ENCODE measurements around the gene LRP6.
"Not testable (repeated sequence)": the region's sequence is repeated elsewhere in the genome, so short reads cannot be mapped to it uniquely, and the experiment has no call there.

Gene LRP6

DNA sequence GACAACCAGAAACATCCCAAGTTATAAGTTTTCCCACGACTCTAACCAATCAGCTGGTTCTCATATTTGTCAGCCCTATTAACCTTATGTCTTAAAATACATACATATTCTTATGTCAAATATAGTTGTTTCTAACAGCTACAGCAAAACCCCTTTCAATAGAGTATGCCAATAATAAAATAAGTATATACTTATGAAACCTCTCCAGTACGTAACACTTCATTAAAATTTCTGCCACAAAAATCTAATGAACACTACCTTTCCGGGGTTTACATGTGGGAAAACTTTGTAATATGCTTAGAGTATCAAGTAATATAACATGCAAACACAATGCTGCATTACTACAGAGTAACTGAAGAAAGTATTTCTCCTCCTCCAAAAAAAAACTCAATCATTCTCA lies 1.8 kb downstream of the LRP6 start:
- no peak for DNase-seq

GRCh38 chr12:12263909-12264308 lies 2.9 kb downstream of the LRP6 start:
- no peak for DNase-seq

- DNase-seq, result not testable (repeated sequence)
Observed at GRCh38 chr12:12256291-12256757, 10.5 kb downstream of the LRP6 start.

DNA sequence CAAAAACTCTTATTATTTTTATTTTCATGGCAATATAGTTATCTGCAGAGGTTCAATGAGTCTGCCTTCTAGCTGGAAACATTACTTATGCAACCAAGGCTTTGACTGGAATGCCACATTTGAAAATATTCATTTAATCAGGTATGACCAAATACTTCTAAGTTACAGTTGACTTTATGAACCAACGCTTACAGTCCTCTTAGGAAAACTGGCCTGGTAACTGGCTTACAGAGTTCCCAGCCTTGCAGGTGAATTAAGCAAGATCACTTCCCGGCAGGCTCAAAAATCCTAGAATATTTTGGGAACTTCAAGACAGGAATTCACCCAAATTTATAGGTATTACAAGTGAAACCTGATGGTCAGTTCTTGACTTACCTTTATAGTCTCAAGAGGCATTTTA lies 12.3 kb downstream of the LRP6 start:
- DNase-seq, result no peak

DNA sequence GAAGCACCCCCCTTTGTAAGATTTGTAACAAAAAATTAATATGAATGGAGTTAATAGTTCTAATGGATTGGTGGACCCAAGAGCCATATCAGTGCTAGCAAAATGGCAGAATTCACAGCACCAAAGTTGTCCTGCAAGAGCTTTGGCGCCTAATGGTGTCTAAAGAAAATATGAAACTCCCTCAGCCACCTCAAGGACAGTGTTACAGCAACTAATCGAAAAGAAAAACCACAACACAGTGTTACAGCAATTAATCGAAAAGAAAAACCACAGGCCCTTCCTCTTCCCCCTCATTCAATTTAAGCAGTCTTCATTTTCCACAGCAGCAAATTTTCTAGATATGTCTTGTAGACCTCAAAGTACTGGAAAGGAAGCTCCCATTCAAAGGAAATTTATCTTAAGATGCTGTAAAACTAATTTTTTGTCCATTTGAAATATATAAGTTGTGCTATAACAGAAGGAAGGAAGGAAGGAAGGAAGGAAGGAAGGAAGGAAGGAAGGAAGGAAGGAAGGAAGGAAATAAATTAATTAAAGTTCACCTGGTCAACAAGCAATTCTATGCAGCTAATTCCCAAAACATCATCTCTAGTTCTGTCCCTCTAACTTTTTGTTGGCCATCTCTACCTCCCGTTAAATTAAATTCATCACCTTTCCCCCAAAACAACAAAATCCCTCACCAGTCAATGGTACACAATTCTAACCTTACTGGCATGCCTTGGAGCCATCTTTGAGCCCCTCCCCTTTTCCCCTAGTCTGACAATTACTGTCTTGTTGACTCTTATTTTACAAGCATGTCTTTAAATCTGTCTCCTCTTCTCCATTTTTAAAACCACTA lies 17.4 kb downstream of the LRP6 start:
- DNase-seq, result no peak

GRCh38 chr12:12247584-12247983 lies 19.3 kb downstream of the LRP6 start:
- DNase-seq, result no peak

GRCh38 chr12:12244341-12244740 lies 22.5 kb downstream of the LRP6 start:
- no peak for DNase-seq

- no peak for DNase-seq
Observed at GRCh38 chr12:12240662-12241340, 26.0 kb downstream of the LRP6 start.

DNA sequence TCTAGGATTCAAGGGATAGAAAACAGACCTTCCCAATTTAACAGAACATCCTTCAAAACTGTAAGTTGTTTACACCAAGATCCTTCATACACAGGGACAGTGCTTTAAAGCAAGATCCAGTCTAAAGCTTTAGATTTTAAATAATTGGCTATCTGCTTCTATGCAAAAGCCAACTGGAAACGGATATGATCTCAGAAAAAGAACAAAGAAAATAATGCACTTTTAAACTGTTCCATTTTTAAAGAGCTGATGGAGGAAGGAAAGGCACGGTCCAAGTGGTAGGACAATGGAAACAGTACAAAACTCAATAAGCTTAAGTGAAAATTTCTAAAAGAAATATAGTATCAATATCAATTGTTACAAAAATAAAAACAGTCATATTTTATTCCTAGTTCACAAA lies 27.7 kb downstream of the LRP6 start:
- DNase-seq, result no peak

DNA sequence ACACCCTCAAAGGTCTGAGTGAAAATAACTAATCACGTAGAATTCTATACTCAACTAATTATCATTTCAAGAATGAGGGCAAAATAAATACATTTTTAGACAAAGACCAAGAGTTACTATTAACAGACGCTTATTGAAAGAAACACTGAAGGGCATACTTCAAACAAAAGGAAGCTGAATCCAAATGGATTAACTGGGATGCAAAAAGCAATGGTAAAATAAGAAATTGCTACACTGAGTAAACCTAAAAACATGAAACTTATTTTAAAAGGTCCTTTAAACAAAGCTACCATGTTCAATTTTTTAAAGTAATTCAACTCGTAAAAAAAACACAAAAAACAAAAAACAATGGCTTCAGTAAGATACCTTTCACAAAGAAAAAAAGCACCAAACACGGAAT lies 28.2 kb downstream of the LRP6 start:
- no peak for DNase-seq

DNA sequence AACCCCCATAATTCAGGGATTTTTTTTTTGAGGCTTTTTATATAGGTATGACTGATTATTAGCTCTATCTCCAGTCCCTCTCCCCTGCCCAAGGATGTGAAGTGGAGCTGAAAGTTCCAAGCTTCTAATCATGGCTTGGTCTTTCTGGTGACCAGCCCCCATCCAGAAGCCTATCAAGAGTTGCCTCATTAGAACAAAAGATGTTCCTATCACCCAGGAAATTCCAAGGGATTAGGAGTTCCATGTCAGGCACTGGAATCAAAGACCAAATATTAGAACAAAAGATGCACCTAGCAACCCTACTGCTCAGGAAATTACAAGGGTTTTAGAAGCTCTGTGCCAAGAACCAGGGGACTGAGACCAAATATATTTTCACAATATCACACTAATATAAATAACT lies 29.9 kb downstream of the LRP6 start:
- DNase-seq, result no peak

DNA sequence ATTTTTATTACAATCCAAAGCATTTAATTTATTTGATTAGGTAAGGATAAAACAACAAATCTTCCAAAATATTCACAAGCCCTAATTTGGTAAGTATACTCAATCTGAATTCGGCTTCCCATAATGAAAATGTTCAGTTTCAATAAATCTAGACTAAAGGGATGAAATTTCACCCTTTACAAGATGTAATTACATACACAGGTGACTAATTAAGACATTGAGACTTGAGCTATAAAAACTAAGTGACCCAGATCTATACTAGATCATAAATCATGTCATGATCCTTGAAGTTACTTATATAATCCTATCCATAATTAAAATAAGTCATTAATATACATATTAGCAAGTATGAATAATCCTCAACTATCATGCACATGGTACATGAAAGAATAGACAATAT lies 36.6 kb downstream of the LRP6 start:
- DNase-seq, result no peak

DNA sequence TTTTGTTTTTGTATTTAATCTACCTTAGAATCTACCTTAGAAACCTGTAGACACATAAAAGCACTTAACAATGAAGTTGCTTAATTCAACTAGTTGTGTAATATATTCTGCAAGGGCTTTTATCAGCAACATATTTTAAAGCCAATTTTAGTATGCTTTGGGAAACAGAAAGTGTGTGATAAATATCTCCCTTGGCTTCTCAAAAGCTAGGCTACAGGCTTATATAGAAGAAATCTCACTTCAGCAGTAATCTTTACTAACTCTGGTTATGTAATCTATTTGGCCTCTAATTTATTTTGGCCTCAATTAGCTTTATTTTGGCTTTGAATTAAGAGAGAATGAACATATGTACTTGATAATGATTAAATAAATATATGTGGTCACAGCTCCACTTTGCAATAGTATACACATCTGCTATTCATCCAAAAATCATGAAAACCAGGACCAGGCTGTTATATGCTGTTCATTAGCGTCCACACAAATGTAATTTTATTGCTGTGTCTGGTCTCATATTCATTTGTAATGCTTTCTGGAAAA lies 37.2 kb downstream of the LRP6 start:
- no peak for DNase-seq

- no peak for DNase-seq
Observed at GRCh38 chr12:12228402-12228801, 38.4 kb downstream of the LRP6 start.

DNA sequence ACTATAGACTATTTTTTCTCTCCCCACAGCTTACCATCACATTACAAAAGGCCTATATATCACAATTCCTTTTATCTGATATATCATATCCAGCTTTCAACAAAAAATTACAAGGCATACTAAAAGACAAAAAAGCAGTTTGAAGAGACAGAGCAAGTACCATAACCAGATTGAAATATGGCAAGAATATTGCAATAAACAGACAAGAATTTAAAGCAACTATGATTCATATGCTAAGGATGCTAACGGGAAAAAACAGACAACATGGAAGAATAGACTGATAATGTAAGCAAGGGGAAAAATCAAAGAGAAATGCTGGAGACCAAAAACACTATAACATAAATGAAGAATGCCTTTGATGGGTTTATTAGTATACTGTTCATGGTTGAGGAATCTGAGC lies 40.7 kb downstream of the LRP6 start:
- no peak for DNase-seq

- DNase-seq, result no peak
Observed at GRCh38 chr12:12224240-12224940, 42.5 kb downstream of the LRP6 start.

DNA sequence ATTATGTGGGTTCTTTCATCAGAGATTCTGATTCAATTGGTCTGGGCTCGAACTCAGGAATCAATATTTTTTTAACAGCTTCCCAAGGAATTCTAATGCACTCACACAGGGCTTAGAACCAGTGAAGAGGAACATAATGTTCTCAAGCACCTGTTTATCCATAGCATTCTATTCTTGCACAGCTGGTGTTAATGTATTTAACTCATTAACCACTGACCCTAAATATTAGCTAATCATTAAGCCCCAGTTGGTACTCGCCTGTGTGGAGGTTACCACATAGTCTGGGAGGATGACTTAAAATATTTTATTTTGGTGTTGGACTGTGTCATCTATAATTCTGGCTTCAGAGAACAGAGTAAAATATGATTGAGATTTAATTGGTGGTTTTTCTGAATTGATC lies 45.3 kb downstream of the LRP6 start:
- DNase-seq, result no peak

GRCh38 chr12:12219664-12220063 lies 47.2 kb downstream of the LRP6 start:
- DNase-seq, result no peak

- DNase-seq, result no peak
Observed at GRCh38 chr12:12217018-12217359, 49.9 kb downstream of the LRP6 start.

DNA sequence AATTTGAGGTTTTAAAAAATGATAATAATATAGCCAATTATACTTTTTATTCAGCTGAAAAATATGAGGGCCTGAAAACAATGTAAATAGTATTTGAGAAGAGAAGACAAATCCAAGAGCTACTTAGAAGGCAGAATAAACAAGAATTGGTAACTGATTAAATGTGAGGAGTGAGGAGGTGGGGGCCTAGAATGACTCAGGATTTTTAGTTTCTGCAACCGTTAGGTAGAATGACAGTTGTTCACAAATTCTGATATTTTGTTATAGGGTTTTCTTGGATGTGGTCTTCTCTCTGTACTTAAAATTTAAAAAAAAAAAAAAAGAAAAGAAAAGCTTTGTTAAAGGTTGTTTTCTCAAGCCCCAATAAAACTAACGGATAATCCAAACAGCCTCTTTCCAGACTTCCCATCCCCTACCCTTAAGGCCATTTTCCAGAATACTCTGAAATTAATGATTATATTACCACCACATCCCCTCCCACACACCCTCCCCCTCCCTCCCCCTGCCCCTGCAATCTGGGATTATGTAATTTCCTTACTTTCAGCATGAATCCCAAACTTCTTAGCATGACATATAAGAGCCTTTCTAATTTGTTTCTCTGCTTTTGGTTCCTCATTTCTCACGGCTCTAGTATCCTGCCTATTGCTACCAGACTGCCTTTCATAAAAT lies 50.4 kb downstream of the LRP6 start:
- DNase-seq, result no peak

DNA sequence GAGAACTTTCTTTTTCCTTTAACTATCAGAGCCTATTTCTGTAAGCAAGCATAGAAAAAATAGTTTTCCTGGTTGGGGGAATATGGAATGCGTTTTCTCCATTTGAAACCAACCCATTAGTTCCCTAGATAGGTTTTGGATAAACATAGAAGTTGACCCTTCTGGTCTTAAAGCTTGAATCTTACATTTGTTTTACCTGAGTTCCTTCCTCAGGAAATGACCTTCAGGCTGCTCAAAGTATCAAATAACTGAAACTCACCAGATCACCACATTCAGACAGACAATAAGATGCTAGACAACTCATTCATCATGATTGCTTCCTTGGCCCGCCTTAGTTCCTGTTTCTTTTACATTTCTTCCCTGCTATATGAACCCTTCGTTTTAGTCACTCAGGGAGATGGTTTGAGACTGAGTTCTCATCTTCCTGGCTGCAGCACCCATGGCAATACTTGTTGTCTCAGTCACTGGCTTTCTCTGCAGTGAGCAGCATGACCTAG lies 52.2 kb downstream of the LRP6 start:
- no peak for DNase-seq

DNA sequence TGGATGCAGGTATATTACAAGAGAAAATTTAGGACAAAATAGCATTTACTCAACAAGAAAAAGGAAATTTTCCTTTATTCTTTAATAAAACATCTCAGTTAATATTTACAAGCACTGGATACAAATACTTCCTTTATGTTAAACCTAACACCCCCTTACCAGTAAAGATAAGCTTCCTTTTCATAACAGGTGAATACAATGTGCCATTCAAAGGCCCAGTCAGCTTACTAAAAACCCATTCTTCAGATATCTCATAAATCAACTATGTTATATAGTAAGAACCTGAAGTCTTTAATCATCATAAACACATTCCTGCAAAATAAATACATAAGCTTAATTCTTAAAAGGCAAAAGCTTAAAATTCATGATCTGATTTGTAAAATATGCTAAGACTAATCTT lies 52.6 kb downstream of the LRP6 start:
- DNase-seq, result no peak

DNA sequence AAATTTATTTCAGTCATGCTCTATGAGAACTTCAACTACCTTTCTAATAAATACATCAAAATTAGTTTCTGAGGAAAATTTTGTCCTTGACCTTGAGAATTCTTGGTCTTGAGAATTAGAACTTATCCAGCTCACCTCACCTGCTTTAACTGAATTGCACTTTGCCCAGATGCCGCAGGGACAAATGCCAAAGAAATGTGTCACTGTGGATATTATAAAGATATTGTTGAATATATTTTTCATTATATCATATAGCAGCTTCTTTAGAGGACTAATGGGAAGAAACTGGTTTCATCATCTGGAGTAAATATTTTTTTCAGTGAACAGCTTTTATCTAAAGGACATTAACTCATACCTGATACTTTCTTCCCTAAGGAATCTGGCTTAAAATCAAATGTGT lies 54.1 kb downstream of the LRP6 start:
- DNase-seq, result no peak

Measured in activated effector memory CD4-positive, alpha-beta T cell treated with Interleukin-2 at 50 U/mL for 16 hours (primary cell).